ENCODE results near the gene PRDM4. TPM values are rescaled to one million over a fixed set of nuclear protein-coding genes. Genes with fewer than 3 reads are reported as not detected.

PRDM4 gene
- total RNA-seq, 2 donors from 2014 or later = 20.0 to 24.5 TPM

- Mint-ChIP-seq H3K27me3 (ENCODE audit: insufficient read depth) (peaks cover 7% of the 10 kb centered on the region), H3K4me1 (peaks cover 14% of the 10 kb centered on the region), H3K9me3 (no peaks in the 10 kb centered on the region), H3K27ac (no peak overlapping the region), H3K36me3 (ENCODE audit: low read depth) (peaks cover 23% of the 10 kb centered on the region), H3K4me3 (peak overlapping the region; percentile 80)
- TF ChIP-seq CTCF (conservative IDR thresholded peaks at IDR 0.05) = no peak
- WGBS, 2 experiments (ENCODE audit: insufficient coverage in 1 of 2, insufficient read length in 1 of 2) = 56 to 62% methylated on average over 1 to 3 of the region's 3 CpGs
- Histone ChIP-seq H3K4me3 (ENCODE audit: low read length) (peak overlapping the region; percentile 86), H3K4me1 (ENCODE audit: control insufficient read depth, insufficient read depth, low read length) (no peaks in the 10 kb centered on the region), H3K27ac (ENCODE audit: low read depth, low read length) (no peak overlapping the region), H3K27me3 (ENCODE audit: control insufficient read depth, insufficient read depth, low read length, poor library complexity, severe bottlenecking) (peaks cover 20% of the 10 kb centered on the region), H3K9me3 (ENCODE audit: control insufficient read depth, low read length) (no peaks in the 10 kb centered on the region), H3K9ac (ENCODE audit: extremely low read depth, low read length, poor library complexity, severe bottlenecking) (peak overlapping the region; percentile 65), H3K36me3 (ENCODE audit: control insufficient read depth, insufficient read depth, low read length) (peaks cover 43% of the 10 kb centered on the region)
- no peak for DNase-seq
Observed at GRCh38 chr12:107759410-107759809, 1.5 kb downstream of the PRDM4 start.

- Mint-ChIP-seq H3K27ac (no peak overlapping the region), H3K4me3 (no peak overlapping the region), H3K9me3 (no peaks in the 10 kb centered on the region), H3K4me1 (no peaks in the 10 kb centered on the region), H3K27me3 (ENCODE audit: insufficient read depth) (no peaks in the 10 kb centered on the region), H3K36me3 (ENCODE audit: low read depth) (peaks cover 47% of the 10 kb centered on the region)
- Histone ChIP-seq H3K9me3 (ENCODE audit: control insufficient read depth, low read length) (no peaks in the 10 kb centered on the region), H3K27ac (ENCODE audit: low read depth, low read length) (no peak overlapping the region), H3K4me3 (ENCODE audit: low read length) (no peak overlapping the region), H3K9ac (ENCODE audit: extremely low read depth, low read length, poor library complexity, severe bottlenecking) (no peak overlapping the region), H3K27me3 (ENCODE audit: control insufficient read depth, insufficient read depth, low read length, poor library complexity, severe bottlenecking) (no peaks in the 10 kb centered on the region), H3K4me1 (ENCODE audit: control insufficient read depth, insufficient read depth, low read length) (no peaks in the 10 kb centered on the region), H3K36me3 (ENCODE audit: control insufficient read depth, insufficient read depth, low read length) (peaks cover 84% of the 10 kb centered on the region)
- no peak for DNase-seq
- WGBS, 2 experiments (ENCODE audit: insufficient coverage in 1 of 2, insufficient read length in 1 of 2) = 91 to 100% methylated on average over 1 of the region's 1 CpG
- TF ChIP-seq CTCF (conservative IDR thresholded peaks at IDR 0.05) = no peak
Observed at GRCh38 chr12:107749083-107749482, 11.9 kb downstream of the PRDM4 start.

DNA sequence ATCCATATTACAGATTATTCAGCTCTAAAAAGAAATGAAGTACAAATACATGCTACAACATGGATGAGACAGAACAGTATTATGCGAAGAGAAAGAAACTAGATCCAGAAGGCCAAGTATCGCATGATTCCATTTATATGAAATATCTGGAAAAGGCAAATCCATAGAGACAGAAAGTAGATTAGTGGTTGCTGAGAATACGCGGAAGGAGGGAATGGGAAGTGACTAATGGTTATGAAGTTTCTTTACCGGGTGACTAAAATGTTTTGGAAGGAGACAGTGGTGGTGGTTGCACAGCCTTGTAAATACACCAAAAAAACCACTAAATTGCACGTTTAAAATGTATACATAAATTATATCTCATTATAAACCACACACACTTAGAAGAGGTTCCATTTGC lies 12.5 kb downstream of the PRDM4 start:
- TF ChIP-seq CTCF (conservative IDR thresholded peaks at IDR 0.05) = no peak
- no peak overlapping the region for H3K9ac ChIP-seq (ENCODE audit: extremely low read depth, low read length, poor library complexity, severe bottlenecking)
- Mint-ChIP-seq H3K9me3 (no peaks in the 10 kb centered on the region), H3K36me3 (ENCODE audit: low read depth) (peaks cover 50% of the 10 kb centered on the region), H3K27me3 (ENCODE audit: insufficient read depth) (no peaks in the 10 kb centered on the region), H3K4me1 (no peaks in the 10 kb centered on the region), H3K27ac (no peak overlapping the region), H3K4me3 (no peak overlapping the region)
- no peak for DNase-seq
- no peaks in the 10 kb centered on the region for H3K4me1 ChIP-seq (ENCODE audit: control insufficient read depth, insufficient read depth, low read length)
- H3K4me3 ChIP-seq (ENCODE audit: low read length) = no peak overlapping the region
- WGBS, 2 experiments (ENCODE audit: insufficient coverage in 1 of 2, insufficient read length in 1 of 2) = 93 to 97% methylated on average over 5 to 6 of the region's 6 CpGs
- no peaks in the 10 kb centered on the region for H3K9me3 ChIP-seq (ENCODE audit: control insufficient read depth, low read length)
- no peaks in the 10 kb centered on the region for H3K27me3 ChIP-seq (ENCODE audit: control insufficient read depth, insufficient read depth, low read length, poor library complexity, severe bottlenecking)
- peaks cover 84% of the 10 kb centered on the region for H3K36me3 ChIP-seq (ENCODE audit: control insufficient read depth, insufficient read depth, low read length)
- no peak overlapping the region for H3K27ac ChIP-seq (ENCODE audit: low read depth, low read length)

All from endodermal cell (in vitro differentiated cells).